ENCODE data around the gene NUDT21. TPM values are rescaled to one million over a fixed set of nuclear protein-coding genes. Genes with fewer than 3 reads are reported as not detected.
"Not testable (repeated sequence)": the region's sequence is repeated elsewhere in the genome, so short reads cannot be mapped to it uniquely, and the experiment has no call there.

Gene NUDT21
- total RNA-seq, 1 experiment from 2014 or later, result 171 TPM

DNA sequence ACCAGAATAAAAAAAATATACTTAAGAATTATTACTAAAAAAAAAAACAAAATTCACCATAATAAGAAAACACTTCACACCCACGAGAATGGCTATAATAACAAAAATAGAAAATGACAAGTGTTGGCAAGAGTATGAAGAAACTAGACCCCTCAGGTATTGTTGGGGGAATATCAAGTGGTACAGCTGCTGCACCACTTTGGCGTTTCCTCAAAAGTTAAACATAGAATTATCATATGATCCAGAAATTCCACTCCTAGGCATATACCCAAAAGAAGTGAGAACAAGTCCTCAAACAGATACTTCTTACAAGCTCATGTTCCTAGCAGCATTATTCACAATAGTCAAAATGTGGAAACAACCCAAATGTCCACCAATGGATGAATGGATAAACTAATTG lies 52.1 kb downstream of the NUDT21 start:
- Histone ChIP-seq H4K20me1 (ENCODE audit: insufficient read depth) (no peaks in the 10 kb centered on the region; the same call in 1 of the 2 replicates), H3K27ac (no peak overlapping the region), H3K4me1 (replicated peaks; ENCODE audit: insufficient read depth) (no peaks in the 10 kb centered on the region), H3K79me2 (ENCODE audit: low read depth) (no peaks in the 10 kb centered on the region), H3K4me3 (no peak overlapping the region), H3K9me3 (ENCODE audit: insufficient read depth, low read depth) (no peaks in the 10 kb centered on the region), H3K36me3 (ENCODE audit: low read depth) (peaks cover 26% of the 10 kb centered on the region), H3K9me2 (ENCODE audit: insufficient read depth) (no peaks in the 10 kb centered on the region), H3F3A (ENCODE audit: insufficient read depth, low read depth) (peaks cover 3% of the 10 kb centered on the region; the same call in 1 of the 2 replicates), H2AFZ (no peak overlapping the region), H3K4me2 (no peak overlapping the region), H3K27me3 (ENCODE audit: insufficient read depth, low read depth) (no peaks in the 10 kb centered on the region)
- TF ChIP-seq EZH2 (IDR thresholded peaks at IDR 0.05; ENCODE audit: low read depth), result no peak
- TF ChIP-seq, protein P1, sequence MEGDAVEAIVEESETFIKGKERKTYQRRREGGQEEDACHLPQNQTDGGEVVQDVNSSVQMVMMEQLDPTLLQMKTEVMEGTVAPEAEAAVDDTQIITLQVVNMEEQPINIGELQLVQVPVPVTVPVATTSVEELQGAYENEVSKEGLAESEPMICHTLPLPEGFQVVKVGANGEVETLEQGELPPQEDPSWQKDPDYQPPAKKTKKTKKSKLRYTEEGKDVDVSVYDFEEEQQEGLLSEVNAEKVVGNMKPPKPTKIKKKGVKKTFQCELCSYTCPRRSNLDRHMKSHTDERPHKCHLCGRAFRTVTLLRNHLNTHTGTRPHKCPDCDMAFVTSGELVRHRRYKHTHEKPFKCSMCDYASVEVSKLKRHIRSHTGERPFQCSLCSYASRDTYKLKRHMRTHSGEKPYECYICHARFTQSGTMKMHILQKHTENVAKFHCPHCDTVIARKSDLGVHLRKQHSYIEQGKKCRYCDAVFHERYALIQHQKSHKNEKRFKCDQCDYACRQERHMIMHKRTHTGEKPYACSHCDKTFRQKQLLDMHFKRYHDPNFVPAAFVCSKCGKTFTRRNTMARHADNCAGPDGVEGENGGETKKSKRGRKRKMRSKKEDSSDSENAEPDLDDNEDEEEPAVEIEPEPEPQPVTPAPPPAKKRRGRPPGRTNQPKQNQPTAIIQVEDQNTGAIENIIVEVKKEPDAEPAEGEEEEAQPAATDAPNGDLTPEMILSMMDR (conservative IDR thresholded peaks at IDR 0.05), result no peak
- DNase-seq, result no peak
- ChIA-PET POLR2A (ENCODE audit: unreplicated experiment) (no interaction called here), CTCF (no interaction called here)
- intact Hi-C loops (cut with micrococcal nuclease; ENCODE audit: unreplicated experiment), result no loop called here
- no TSS peak for BruUV-seq (replicated peaks)

DNA sequence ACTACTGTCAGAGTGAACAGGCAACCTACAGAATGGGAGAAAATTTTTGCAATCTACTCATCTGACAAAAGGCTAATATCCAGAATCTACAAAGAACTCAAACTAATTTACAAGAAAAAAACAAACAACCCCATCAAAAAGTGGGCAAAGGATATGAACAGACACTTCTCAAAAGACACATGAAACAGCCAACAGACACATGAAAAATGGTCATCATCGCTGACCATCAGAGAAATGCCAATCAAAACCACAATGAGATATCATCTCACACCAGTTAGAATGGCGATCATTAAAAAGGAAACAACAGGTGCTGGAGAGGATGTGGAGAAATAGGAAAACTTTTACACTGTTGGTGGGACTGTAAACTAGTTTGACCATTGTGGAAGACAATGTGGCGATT lies 54.4 kb downstream of the NUDT21 start:
- POLR2A ChIA-PET (ENCODE audit: unreplicated experiment), result not testable (repeated sequence)

DNA sequence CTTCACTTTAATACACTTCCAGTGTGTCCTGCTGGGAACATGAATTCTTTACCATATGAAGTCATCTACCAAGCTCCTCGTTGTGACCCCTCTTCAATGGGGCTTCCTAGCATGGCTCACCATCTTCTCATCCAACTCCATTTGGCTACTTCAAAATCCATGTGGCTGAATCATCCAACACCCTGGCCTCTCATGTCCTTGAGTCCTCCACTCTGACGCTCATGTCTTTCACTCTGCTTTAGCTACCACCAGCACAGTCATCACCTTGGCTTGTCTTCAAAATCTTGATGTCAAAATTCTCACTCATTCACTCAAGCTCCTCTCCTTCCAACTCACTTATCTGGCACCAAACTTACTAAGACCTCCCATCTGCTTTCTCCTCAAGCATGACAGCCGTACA lies 61.6 kb downstream of the NUDT21 start:
- H3K4me1 ChIP-seq (replicated peaks; ENCODE audit: insufficient read depth), result no peaks in the 10 kb centered on the region
- H3K27me3 ChIP-seq (ENCODE audit: insufficient read depth, low read depth), result no peaks in the 10 kb centered on the region
- TF ChIP-seq, protein P1 (conservative IDR thresholded peaks at IDR 0.05), result no peak
- TF ChIP-seq EZH2 (IDR thresholded peaks at IDR 0.05; ENCODE audit: low read depth), result no peak
- no peak overlapping the region for H3K4me2 ChIP-seq
- intact Hi-C loops (cut with micrococcal nuclease; ENCODE audit: unreplicated experiment), result no loop called here
- H3K9me3 ChIP-seq (ENCODE audit: insufficient read depth, low read depth), result no peaks in the 10 kb centered on the region
- H3K4me3 ChIP-seq, result no peak overlapping the region
- DNase-seq, result no peak
- H3K36me3 ChIP-seq (ENCODE audit: low read depth), result peaks cover 6% of the 10 kb centered on the region
- no peaks in the 10 kb centered on the region for H3K79me2 ChIP-seq (ENCODE audit: low read depth)
- H3F3A ChIP-seq (ENCODE audit: insufficient read depth, low read depth), result no peaks in the 10 kb centered on the region
- ChIA-PET CTCF (no interaction called here), POLR2A (ENCODE audit: unreplicated experiment) (no interaction called here)
- H4K20me1 ChIP-seq (ENCODE audit: insufficient read depth), result no peaks in the 10 kb centered on the region
- H2AFZ ChIP-seq, result no peak overlapping the region
- BruUV-seq (replicated peaks), result no TSS peak
- no peaks in the 10 kb centered on the region for H3K9me2 ChIP-seq (ENCODE audit: insufficient read depth)
- H3K27ac ChIP-seq, result no peak overlapping the region

More for the DNA sequence above, 54.4 kb downstream of the NUDT21 start:
- H3K4me1 ChIP-seq (replicated peaks; ENCODE audit: insufficient read depth); DNase-seq; H2AFZ ChIP-seq; H4K20me1 ChIP-seq (ENCODE audit: insufficient read depth); H3K4me2 ChIP-seq; H3K9me3 ChIP-seq (ENCODE audit: insufficient read depth, low read depth); H3K27ac ChIP-seq; H3K79me2 ChIP-seq (ENCODE audit: low read depth); H3K9me2 ChIP-seq (ENCODE audit: insufficient read depth); H3K27me3 ChIP-seq (ENCODE audit: insufficient read depth, low read depth); H3K4me3 ChIP-seq; BruUV-seq (replicated peaks); intact Hi-C loops (cut with micrococcal nuclease; ENCODE audit: unreplicated experiment); CTCF ChIA-PET; H3F3A ChIP-seq (ENCODE audit: insufficient read depth, low read depth): not testable (repeated sequence)
- H3K36me3 ChIP-seq (ENCODE audit: low read depth), result peaks cover 17% of the 10 kb centered on the region

DNA sequence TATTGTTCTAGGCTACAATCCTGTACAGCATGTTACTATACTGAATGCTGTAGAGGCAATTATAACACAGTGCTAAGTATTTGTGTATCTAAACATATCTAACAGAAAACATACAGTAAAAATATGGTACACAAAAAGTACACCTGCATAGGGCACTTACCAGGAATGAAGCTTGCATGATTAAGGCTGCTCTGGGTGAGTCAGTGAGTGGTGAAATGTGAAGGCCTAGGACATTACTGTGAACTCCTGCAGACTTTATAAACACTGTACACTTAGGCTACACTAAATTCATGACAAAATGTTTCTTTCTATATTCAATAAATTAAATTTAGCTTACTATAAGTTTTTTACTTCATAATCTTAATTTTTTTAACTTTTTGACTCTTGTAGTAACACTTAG lies 62.9 kb downstream of the NUDT21 start:
- DNase-seq, result no peak
- Histone ChIP-seq H3K4me2 (no peak overlapping the region), H3K27me3 (ENCODE audit: insufficient read depth, low read depth) (no peaks in the 10 kb centered on the region), H3K36me3 (ENCODE audit: low read depth) (peaks cover 6% of the 10 kb centered on the region), H3K79me2 (ENCODE audit: low read depth) (no peaks in the 10 kb centered on the region), H3K9me3 (ENCODE audit: insufficient read depth, low read depth) (no peaks in the 10 kb centered on the region), H3K27ac (no peak overlapping the region), H3K4me1 (replicated peaks; ENCODE audit: insufficient read depth) (peaks cover 4% of the 10 kb centered on the region; the same call in 1 of the 2 replicates), H2AFZ (no peak overlapping the region), H3F3A (ENCODE audit: insufficient read depth, low read depth) (peaks cover 4% of the 10 kb centered on the region; the same call in 1 of the 2 replicates), H3K9me2 (ENCODE audit: insufficient read depth) (no peaks in the 10 kb centered on the region), H3K4me3 (no peak overlapping the region), H4K20me1 (ENCODE audit: insufficient read depth) (no peaks in the 10 kb centered on the region)
- ChIA-PET POLR2A (ENCODE audit: unreplicated experiment) (interaction anchor here (0.6 kb wide), 1 partner anchor 51 kb away, joined by 9 read pairs; no protein-coding TSS in a partner anchor), CTCF (no interaction called here)
- intact Hi-C loops (cut with micrococcal nuclease; ENCODE audit: unreplicated experiment), result no loop called here
- BruUV-seq (replicated peaks), result no TSS peak
- TF ChIP-seq, protein P1 (conservative IDR thresholded peaks at IDR 0.05), result no peak
- TF ChIP-seq EZH2 (IDR thresholded peaks at IDR 0.05; ENCODE audit: low read depth), result no peak
